CD4-positive, alpha-beta T cell (primary cell): ENCODE measurements around the gene COG3. TPM values are rescaled to one million over a fixed set of nuclear protein-coding genes. Genes with fewer than 3 reads are reported as not detected.

Source experiments
- ATAC-seq: fragments of 200-7000 bp; cut with Tn5 transposase; one replicate; pipeline ENCODE4 v1.10.0; 2022; ENCODE audit warnings: mild to moderate bottlenecking; ENCODE audit not compliant: poor library complexity
- CTCF ChIA-PET: fragments of 350-600 bp; sonication (Branson Sonifier 250); formaldehyde crosslinking; loops from one replicate; lab custom pipeline; 2021; ENCODE audit warnings: antibody characterized with exemption, inconsistent platforms; lab: Charles Lee
- POLR2A ChIA-PET: fragments of 350-600 bp; sonication (Branson Sonifier 250); formaldehyde crosslinking; loops from one replicate; lab custom pipeline; 2021; ENCODE audit warnings: antibody characterized with exemption, inconsistent platforms; lab: Charles Lee
- DNase-seq, 14 experiments: peaks; one replicate each; pipeline ENCODE4 v3.0.0-alpha.2; 2013 to 2020; ENCODE audit warnings: mixed read lengths in 2 of 14
- H3K27ac ChIP-seq, 2 donors: one replicate each; pipeline versions ENCODE4 v1.5.1 to v1.7.0; 2013; ENCODE audit warnings: low read length in 2 of 2, low read depth in 1 of 2, mild to moderate bottlenecking in 1 of 2
- H3K27me3 ChIP-seq, 2 experiments: 1 replicate in 1 of 2; 2 replicates in 1 of 2; pipeline versions ENCODE4 v1.6.1 to v1.7.0; 2013; ENCODE audit warnings: low read length in 2 of 2, control low read depth in 1 of 2, mild to moderate bottlenecking in 1 of 2, moderate library complexity in 1 of 2; ENCODE audit not compliant: insufficient read depth in 2 of 2, control insufficient read depth in 1 of 2
- H3K36me3 ChIP-seq: one replicate; pipeline ENCODE4 v1.6.1; 2013; ENCODE audit warnings: low read length, control low read depth; ENCODE audit not compliant: insufficient read depth
- H3K4me1 ChIP-seq: one replicate; pipeline ENCODE4 v1.6.1; 2013; ENCODE audit warnings: low read length, control low read depth; ENCODE audit not compliant: insufficient read depth
- H3K4me3 ChIP-seq: one replicate; pipeline ENCODE4 v1.5.1; 2013; ENCODE audit warnings: mild to moderate bottlenecking, low read length, moderate library complexity
- H3K9me3 ChIP-seq, 2 experiments: 1 replicate in 1 of 2; 2 replicates in 1 of 2; pipeline versions ENCODE4 v1.6.1 to v1.7.0; 2013; ENCODE audit warnings: low read length in 2 of 2, mild to moderate bottlenecking in 2 of 2, control low read depth in 1 of 2, moderate library complexity in 1 of 2; ENCODE audit not compliant: control insufficient read depth in 1 of 2, insufficient read depth in 1 of 2
- H3K27ac Mint-ChIP-seq: one replicate; pipeline ENCODE4 v1.8.0; 2020; ENCODE audit warnings: mixed read lengths
- H3K27me3 Mint-ChIP-seq: one replicate; pipeline ENCODE4 v1.8.0; 2021; ENCODE audit warnings: mixed read lengths
- H3K36me3 Mint-ChIP-seq: one replicate; pipeline ENCODE4 v1.8.0; 2021; ENCODE audit warnings: low read depth, mixed read lengths
- H3K4me1 Mint-ChIP-seq: one replicate; pipeline ENCODE4 v1.8.0; 2021; ENCODE audit warnings: low read depth, mixed read lengths
- H3K4me3 Mint-ChIP-seq: one replicate; pipeline ENCODE4 v1.8.0; 2020; ENCODE audit warnings: mild to moderate bottlenecking, mixed read lengths
- H3K9me3 Mint-ChIP-seq: one replicate; pipeline ENCODE4 v1.8.0; 2020; ENCODE audit warnings: mixed read lengths
- CTCF ChIP-seq: fragments of 200-600 bp; IDR thresholded peaks from one replicate; pipeline ENCODE4 v1.8.0; 2022; ENCODE audit warnings: antibody characterized with exemption, mild to moderate bottlenecking
- intact Hi-C, 2 experiments: fragments of 100-400 bp; cut with DNase I in 1 of 2; cut with micrococcal nuclease in 1 of 2; formaldehyde crosslinking; loops; one replicate each; pipeline versions ENCODE4 v1.15.1 to v1.9.0; 2023 to 2025; cut with DNase I, micrococcal nuclease
- total RNA-seq, 174 experiments: library from RNA in 2 of 174; stranded (reverse) in 2 of 174; gene quantifications; one replicate each; pipeline ENCODE4 v1.2.3 and lab custom pipeline; 2021 to 2026

The COG3 gene
- total RNA-seq, 2 experiments from 2014 or later, result 52.8 to 57.0 TPM

- Mint-ChIP-seq H3K27ac (peak overlapping the region; percentile 85), H3K27me3 (no peaks in the 10 kb centered on the region), H3K4me1 (peaks cover 53% of the 10 kb centered on the region), H3K36me3 (peaks cover 14% of the 10 kb centered on the region), H3K4me3 (peak overlapping the region; percentile 84), H3K9me3 (no peaks in the 10 kb centered on the region)
- DNase-seq (no peak), ATAC-seq (no peak)
- peaks cover 30% of the 10 kb centered on the region for H3K4me1 ChIP-seq
- H3K27me3 ChIP-seq, result no peaks in the 10 kb centered on the region
- H3K27ac ChIP-seq, result peak overlapping the region; percentile 55 to 71
- TF ChIP-seq CTCF, result no peak
- H3K36me3 ChIP-seq, result no peaks in the 10 kb centered on the region
- POLR2A ChIA-PET, result interaction anchor here (0.7 to 2.5 kb wide), 13 partner anchors 10 to 345 kb away, joined by 3 to 59 read pairs (median 5); partner anchors contain the start of genes GTF2F2, SLC25A30 and TPT1
- H3K4me3 ChIP-seq, result peak overlapping the region; percentile 94
- CTCF ChIA-PET, result interaction anchor here (0.5 to 2.0 kb wide), 10 partner anchors 10 to 418 kb away, joined by 3 to 12 read pairs (median 7); partner anchors contain the start of genes SLC25A30 and TPT1
- intact Hi-C loops, result loop anchor here (1.0 to 10.0 kb wide), 7 partner anchors 45 to 889 kb away; partner anchors contain the start of genes SLC25A30 (in 2 of the 2), TPT1 (in 2 of the 2) and TSC22D1 (in 1 of the 2)
- H3K9me3 ChIP-seq, result no peaks in the 10 kb centered on the region
Observed at GRCh38 chr13:45464141-45464686, 525 bp upstream of the COG3 start.

- POLR2A ChIA-PET, result interaction anchor here (2.5 kb wide), 1 partner anchor 49 kb away, joined by 59 read pairs; the partner anchor contains the start of gene SLC25A30
- TF ChIP-seq CTCF, result no peak
- DNase-seq (no peak), ATAC-seq (no peak)
- H3K9me3 Mint-ChIP-seq, result no peaks in the 10 kb centered on the region
- peaks cover 73% of the 10 kb centered on the region for H3K4me1 Mint-ChIP-seq
- Histone ChIP-seq H3K9me3 (no peaks in the 10 kb centered on the region), H3K4me1 (peaks cover 30% of the 10 kb centered on the region), H3K27me3 (no peaks in the 10 kb centered on the region), H3K4me3 (no peak overlapping the region), H3K27ac (no peak overlapping the region), H3K36me3 (no peaks in the 10 kb centered on the region)
- H3K27ac Mint-ChIP-seq, result peak overlapping the region; percentile 85
- CTCF ChIA-PET, result no interaction called here
- no peaks in the 10 kb centered on the region for H3K27me3 Mint-ChIP-seq
- peak overlapping the region; percentile 84 for H3K4me3 Mint-ChIP-seq
- intact Hi-C loops, result loop anchor here in 1 of 2 experiments (5.0 to 10.0 kb wide), 4 partner anchors 102 to 892 kb away; partner anchors contain the start of gene TSC22D1
- peaks cover 26% of the 10 kb centered on the region for H3K36me3 Mint-ChIP-seq
Observed at GRCh38 chr13:45466359-45466758, 1.6 kb downstream of the COG3 start.

GRCh38 chr13:45468635-45469034, 3.9 kb downstream of the COG3 start:
- H3K27me3 Mint-ChIP-seq, result no peaks in the 10 kb centered on the region
- Histone ChIP-seq H3K4me1 (peaks cover 30% of the 10 kb centered on the region), H3K4me3 (no peak overlapping the region), H3K9me3 (no peaks in the 10 kb centered on the region), H3K36me3 (no peaks in the 10 kb centered on the region), H3K27ac (no peak overlapping the region), H3K27me3 (no peaks in the 10 kb centered on the region)
- peaks cover 37% of the 10 kb centered on the region for H3K36me3 Mint-ChIP-seq
- peak overlapping the region; percentile 85 for H3K27ac Mint-ChIP-seq
- H3K9me3 Mint-ChIP-seq, result no peaks in the 10 kb centered on the region
- ATAC-seq, result no peak
- POLR2A ChIA-PET, result interaction anchor here (0.9 to 1.8 kb wide), 2 partner anchors 39 to 51 kb away, joined by 5 to 7 read pairs; partner anchors contain the start of gene SLC25A30
- intact Hi-C loops, result loop anchor here in 1 of 2 experiments (5.0 to 10.0 kb wide), 4 partner anchors 104 to 894 kb away; partner anchors contain the start of gene TSC22D1
- no peak for TF ChIP-seq CTCF
- peak in 2 of 14 experiments; percentile 7 to 9 for DNase-seq
- peaks cover 90% of the 10 kb centered on the region for H3K4me1 Mint-ChIP-seq
- CTCF ChIA-PET, result interaction anchor here (1.2 kb wide), 1 partner anchor 51 kb away, joined by 4 read pairs; no protein-coding TSS in a partner anchor
- peak overlapping the region; percentile 22 for H3K4me3 Mint-ChIP-seq
